Measurements from ENCODE around the gene MAGI3. TPM values are rescaled to one million over a fixed set of nuclear protein-coding genes. Genes with fewer than 3 reads are reported as not detected.

Gene MAGI3
- polyA plus RNA-seq (10.7 and 10.8 TPM in 2 replicates), polyA minus RNA-seq (39.4 and 49.2 TPM in 2 replicates)

DNA sequence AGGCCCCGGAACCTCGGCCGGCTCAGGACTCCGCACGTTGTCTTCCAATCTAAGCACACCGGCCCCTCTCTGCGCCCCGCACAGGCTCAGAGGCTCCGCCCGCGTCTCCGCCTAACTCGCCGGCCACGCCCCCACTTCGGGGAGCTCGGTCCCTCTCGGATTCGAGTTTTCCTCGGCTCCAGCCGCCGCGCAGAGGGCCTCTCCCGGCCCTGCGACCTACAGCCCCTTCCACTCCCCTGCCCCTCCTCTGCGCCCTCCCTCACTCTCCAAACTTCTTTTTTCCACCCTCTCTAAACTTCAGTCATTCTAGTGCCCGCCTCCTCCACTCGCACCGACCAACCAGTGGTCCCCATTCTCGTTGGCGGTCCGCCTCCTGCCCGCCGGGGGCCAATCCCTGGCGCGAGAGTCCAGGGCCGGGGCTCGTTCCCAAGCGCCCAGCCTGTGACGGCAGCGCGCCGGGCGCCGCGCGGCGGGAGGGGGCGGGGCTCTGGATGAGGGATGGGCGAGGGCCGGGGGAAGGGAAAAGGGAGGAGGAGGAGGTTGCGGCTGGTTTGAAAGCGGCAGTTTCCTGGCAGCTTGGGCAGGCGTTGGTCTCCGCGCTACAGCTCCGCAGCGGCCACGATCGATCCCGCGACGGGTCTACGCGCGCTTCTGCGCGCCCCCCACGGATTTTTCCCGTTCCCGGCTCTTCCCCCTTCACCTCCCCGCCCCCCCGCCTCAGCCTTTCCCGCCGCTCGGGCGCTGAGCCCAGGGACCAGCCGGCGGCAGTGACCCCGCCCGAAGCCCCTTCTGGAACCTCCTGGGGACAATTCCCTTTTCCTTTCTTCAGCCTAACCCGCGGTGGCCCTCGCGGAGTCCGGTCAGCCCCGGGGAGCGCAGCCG is at the start of gene MAGI3:
Gene MAGI3, plus strand, starts transcription at position 563 of the 882 bp plus-strand sequence. CDS start 519 bp downstream, outside the sequence.
- H4K20me1 ChIP-seq (ENCODE audit: insufficient read depth), result peaks cover 4% of the 10 kb centered on the region
- H3K9me3 ChIP-seq (ENCODE audit: low read length), result no peaks in the 10 kb centered on the region
- no peaks in the 10 kb centered on the region for H3K9me2 ChIP-seq (ENCODE audit: insufficient read depth, low read length)
- peak within 1 kb of the TSS; percentile 83 for H3K4me2 ChIP-seq (ENCODE audit: low read length)
- no peaks in the 10 kb centered on the region for H3K27me3 ChIP-seq (ENCODE audit: insufficient read depth, low read depth, low read length)
- H3K4me3 ChIP-seq (ENCODE audit: low read length), result peak within 1 kb of the TSS; percentile 86
- peak within 1 kb of the TSS; percentile 75 for H3K27ac ChIP-seq (ENCODE audit: low read length)
- no peaks in the 10 kb centered on the region for H3K36me3 ChIP-seq (ENCODE audit: insufficient read depth, low read length)
- H3K79me2 ChIP-seq (replicated peaks; ENCODE audit: insufficient read depth, low read length), result peaks cover 38% of the 10 kb centered on the region
- H2AFZ ChIP-seq (ENCODE audit: low read depth, low read length), result peak within 1 kb of the TSS; percentile 79
- H3F3A ChIP-seq (ENCODE audit: insufficient read depth, low read length, poor library complexity, severe bottlenecking), result no peaks in the 10 kb centered on the region
- peak; percentile 74 for TF ChIP-seq TAF1 (IDR thresholded peaks at IDR 0.05; ENCODE audit: low read depth)
- TF ChIP-seq, protein P1, sequence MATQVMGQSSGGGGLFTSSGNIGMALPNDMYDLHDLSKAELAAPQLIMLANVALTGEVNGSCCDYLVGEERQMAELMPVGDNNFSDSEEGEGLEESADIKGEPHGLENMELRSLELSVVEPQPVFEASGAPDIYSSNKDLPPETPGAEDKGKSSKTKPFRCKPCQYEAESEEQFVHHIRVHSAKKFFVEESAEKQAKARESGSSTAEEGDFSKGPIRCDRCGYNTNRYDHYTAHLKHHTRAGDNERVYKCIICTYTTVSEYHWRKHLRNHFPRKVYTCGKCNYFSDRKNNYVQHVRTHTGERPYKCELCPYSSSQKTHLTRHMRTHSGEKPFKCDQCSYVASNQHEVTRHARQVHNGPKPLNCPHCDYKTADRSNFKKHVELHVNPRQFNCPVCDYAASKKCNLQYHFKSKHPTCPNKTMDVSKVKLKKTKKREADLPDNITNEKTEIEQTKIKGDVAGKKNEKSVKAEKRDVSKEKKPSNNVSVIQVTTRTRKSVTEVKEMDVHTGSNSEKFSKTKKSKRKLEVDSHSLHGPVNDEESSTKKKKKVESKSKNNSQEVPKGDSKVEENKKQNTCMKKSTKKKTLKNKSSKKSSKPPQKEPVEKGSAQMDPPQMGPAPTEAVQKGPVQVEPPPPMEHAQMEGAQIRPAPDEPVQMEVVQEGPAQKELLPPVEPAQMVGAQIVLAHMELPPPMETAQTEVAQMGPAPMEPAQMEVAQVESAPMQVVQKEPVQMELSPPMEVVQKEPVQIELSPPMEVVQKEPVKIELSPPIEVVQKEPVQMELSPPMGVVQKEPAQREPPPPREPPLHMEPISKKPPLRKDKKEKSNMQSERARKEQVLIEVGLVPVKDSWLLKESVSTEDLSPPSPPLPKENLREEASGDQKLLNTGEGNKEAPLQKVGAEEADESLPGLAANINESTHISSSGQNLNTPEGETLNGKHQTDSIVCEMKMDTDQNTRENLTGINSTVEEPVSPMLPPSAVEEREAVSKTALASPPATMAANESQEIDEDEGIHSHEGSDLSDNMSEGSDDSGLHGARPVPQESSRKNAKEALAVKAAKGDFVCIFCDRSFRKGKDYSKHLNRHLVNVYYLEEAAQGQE (IDR thresholded peaks at IDR 0.05; ENCODE audit: borderline replicate concordance), result peak; percentile 69
- no peak for TF ChIP-seq EP300 (conservative IDR thresholded peaks at IDR 0.05; ENCODE audit: poor library complexity, severe bottlenecking)
- peak; percentile 54 for TF ChIP-seq MXI1 (conservative IDR thresholded peaks at IDR 0.05; ENCODE audit: poor library complexity, severe bottlenecking)
- TF ChIP-seq RAD21 (conservative IDR thresholded peaks at IDR 0.05), result no peak
- no peak for TF ChIP-seq EZH2 (IDR thresholded peaks at IDR 0.05; ENCODE audit: borderline replicate concordance, insufficient read depth, low read length, poor library complexity, severe bottlenecking)
- peak; percentile 88 for TF ChIP-seq POLR2AphosphoS5 (IDR thresholded peaks at IDR 0.05)
- TF ChIP-seq SMC3 (conservative IDR thresholded peaks at IDR 0.05; ENCODE audit: poor library complexity), result no peak
- TF ChIP-seq, protein P2, sequence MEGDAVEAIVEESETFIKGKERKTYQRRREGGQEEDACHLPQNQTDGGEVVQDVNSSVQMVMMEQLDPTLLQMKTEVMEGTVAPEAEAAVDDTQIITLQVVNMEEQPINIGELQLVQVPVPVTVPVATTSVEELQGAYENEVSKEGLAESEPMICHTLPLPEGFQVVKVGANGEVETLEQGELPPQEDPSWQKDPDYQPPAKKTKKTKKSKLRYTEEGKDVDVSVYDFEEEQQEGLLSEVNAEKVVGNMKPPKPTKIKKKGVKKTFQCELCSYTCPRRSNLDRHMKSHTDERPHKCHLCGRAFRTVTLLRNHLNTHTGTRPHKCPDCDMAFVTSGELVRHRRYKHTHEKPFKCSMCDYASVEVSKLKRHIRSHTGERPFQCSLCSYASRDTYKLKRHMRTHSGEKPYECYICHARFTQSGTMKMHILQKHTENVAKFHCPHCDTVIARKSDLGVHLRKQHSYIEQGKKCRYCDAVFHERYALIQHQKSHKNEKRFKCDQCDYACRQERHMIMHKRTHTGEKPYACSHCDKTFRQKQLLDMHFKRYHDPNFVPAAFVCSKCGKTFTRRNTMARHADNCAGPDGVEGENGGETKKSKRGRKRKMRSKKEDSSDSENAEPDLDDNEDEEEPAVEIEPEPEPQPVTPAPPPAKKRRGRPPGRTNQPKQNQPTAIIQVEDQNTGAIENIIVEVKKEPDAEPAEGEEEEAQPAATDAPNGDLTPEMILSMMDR (IDR thresholded peaks at IDR 0.05; ENCODE audit: poor library complexity, severe bottlenecking), result no peak
- peak within 1 kb of the TSS; percentile 84 for H3K9ac ChIP-seq (ENCODE audit: low read length)

DNA sequence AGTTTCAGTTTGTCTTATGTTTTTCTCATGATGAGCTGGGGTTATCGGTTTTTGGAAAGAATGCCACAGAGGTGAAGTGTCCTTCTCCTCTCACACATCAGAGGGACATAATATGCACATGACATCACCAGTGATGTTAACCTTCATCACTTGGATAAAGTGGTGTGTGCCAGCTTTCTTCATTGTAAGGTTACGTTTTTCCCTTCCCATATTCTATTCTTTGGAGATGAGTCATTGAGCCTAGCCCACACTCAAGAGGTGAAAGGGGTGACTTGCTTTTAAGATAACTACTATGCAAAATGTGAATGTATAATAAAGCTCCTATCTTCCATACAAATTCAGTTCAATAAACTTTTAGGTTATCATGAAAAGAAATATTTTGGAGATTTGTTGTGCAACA is 36.7 kb upstream of the MAGI3 start:
- no peaks in the 10 kb centered on the region for H4K20me1 ChIP-seq (ENCODE audit: insufficient read depth)
- H2AFZ ChIP-seq (ENCODE audit: low read depth, low read length), result no peak overlapping the region
- H3K36me3 ChIP-seq (ENCODE audit: insufficient read depth, low read length), result no peaks in the 10 kb centered on the region
- no peak overlapping the region for H3K4me3 ChIP-seq (ENCODE audit: low read length)
- no peaks in the 10 kb centered on the region for H3F3A ChIP-seq (ENCODE audit: insufficient read depth, low read length, poor library complexity, severe bottlenecking)
- H3K79me2 ChIP-seq (replicated peaks; ENCODE audit: insufficient read depth, low read length), result no peaks in the 10 kb centered on the region
- H3K4me2 ChIP-seq (ENCODE audit: low read length), result no peak overlapping the region
- H3K9ac ChIP-seq (ENCODE audit: low read length), result no peak overlapping the region
- no peak for TF ChIP-seq POLR2AphosphoS5 (IDR thresholded peaks at IDR 0.05)
- H3K9me2 ChIP-seq (ENCODE audit: insufficient read depth, low read length), result no peaks in the 10 kb centered on the region
- no peaks in the 10 kb centered on the region for H3K9me3 ChIP-seq (ENCODE audit: low read length)
- H3K27me3 ChIP-seq (ENCODE audit: insufficient read depth, low read depth, low read length), result no peaks in the 10 kb centered on the region
- no peak overlapping the region for H3K27ac ChIP-seq (ENCODE audit: low read length)

Data from neural cell (in vitro differentiated cells).